ENCODE results near the gene COLEC11.

The COLEC11 gene

DNA sequence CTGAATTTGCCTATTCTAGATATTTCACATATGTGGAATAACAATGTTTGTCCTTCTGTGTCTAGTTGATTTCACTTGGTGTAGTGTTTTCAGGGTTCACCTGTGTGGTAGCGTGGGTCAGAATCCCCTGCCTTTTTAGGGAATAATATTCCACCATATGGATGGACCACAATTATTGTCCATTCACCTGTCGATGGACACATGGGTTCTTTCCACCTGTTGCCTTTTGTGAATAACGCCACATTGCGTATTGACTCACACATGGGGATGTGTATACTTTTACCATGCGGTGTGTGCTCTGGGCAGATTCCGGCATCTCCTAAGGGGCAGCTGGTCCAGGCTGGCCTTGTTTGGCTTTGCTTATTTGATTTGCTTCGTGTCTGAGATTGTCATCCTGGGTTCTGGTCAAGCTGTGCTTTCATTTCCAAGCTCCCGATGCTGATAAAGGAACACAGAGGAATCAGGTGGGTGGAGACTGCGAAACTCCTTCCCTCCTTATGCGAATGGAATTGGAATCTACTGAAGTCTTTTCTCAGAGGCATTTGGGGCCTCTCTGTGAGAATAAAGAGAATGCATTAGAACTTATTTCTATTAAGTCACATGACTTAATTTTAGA is 44.2 kb downstream of the COLEC11 start:
- no peaks in the 10 kb centered on the region for H3K9me3 ChIP-seq (ENCODE audit: insufficient read depth, low read length)
- H4K20me1 ChIP-seq (ENCODE audit: low read depth, low read length), result no peaks in the 10 kb centered on the region
- H3F3A ChIP-seq (ENCODE audit: insufficient read depth), result no peaks in the 10 kb centered on the region
- H3K4me3 ChIP-seq (ENCODE audit: insufficient read depth, low read length, poor library complexity, severe bottlenecking), result no peak overlapping the region
- no peaks in the 10 kb centered on the region for H3K79me2 ChIP-seq (ENCODE audit: insufficient read depth, low read length)
- no peak overlapping the region for H3K27ac ChIP-seq (ENCODE audit: low read depth, low read length)
- H2AFZ ChIP-seq (ENCODE audit: low read depth, low read length, severe bottlenecking), result no peak overlapping the region
- H3K36me3 ChIP-seq (ENCODE audit: low read length), result no peaks in the 10 kb centered on the region
- H3K9ac ChIP-seq (ENCODE audit: low read length), result no peak overlapping the region
- no peaks in the 10 kb centered on the region for H3K27me3 ChIP-seq (ENCODE audit: low read length)
- TF ChIP-seq EZH2phosphoT487 (conservative IDR thresholded peaks at IDR 0.05; ENCODE audit: low read length), result no peak
- no peaks in the 10 kb centered on the region for H3K9me2 ChIP-seq (replicated peaks; ENCODE audit: insufficient read depth, low read length)
- H3K4me2 ChIP-seq (ENCODE audit: low read depth, low read length, poor library complexity, severe bottlenecking), result no peak overlapping the region

DNA sequence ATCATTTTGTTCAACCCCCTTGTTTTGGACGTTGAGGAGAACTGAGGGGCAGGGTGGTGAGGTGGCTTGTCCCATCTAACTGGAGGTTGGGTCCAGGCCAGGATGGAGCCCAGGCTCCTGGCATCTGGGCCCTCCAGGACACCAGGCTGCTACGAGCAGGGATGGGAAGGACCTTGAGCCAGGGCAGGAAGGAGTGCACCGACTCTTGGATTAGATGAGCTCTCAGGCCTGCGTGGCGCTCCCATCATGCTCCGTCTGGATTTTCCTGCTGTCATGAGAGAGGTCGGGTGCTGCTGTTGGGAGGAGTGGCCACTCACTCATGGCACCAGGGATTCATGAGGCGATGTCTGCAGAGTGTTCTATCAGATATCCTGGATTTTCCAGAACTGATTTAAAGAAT is 44.7 kb downstream of the COLEC11 start:
- H3K9ac ChIP-seq (ENCODE audit: low read length), result no peak overlapping the region
- H2AFZ ChIP-seq (ENCODE audit: low read depth, low read length, severe bottlenecking), result no peak overlapping the region

DNA sequence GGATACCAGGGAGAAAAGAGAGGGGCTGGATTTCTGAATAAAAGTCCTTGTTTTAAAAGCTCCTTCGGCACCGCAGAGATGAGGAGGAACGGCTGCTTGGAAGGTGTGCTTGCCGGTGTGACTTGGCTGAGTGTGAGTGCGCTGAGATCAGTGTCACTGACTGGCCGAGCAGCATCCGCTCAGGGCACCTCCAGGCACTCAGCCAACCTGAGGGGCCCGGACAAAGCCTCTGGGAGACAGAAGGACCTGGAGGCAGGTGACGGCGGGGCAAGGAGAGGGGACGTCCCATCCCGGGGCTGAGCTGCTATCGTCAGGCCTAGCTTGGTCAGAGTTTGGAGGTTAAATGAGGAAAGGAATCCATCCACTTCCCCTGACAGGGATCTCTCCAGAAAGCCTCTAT is 46.3 kb downstream of the COLEC11 start:
- no peaks in the 10 kb centered on the region for H3K9me3 ChIP-seq (ENCODE audit: insufficient read depth, low read length)
- no peaks in the 10 kb centered on the region for H3K79me2 ChIP-seq (ENCODE audit: insufficient read depth, low read length)
- no peaks in the 10 kb centered on the region for H4K20me1 ChIP-seq (ENCODE audit: low read depth, low read length)
- TF ChIP-seq, protein P1, sequence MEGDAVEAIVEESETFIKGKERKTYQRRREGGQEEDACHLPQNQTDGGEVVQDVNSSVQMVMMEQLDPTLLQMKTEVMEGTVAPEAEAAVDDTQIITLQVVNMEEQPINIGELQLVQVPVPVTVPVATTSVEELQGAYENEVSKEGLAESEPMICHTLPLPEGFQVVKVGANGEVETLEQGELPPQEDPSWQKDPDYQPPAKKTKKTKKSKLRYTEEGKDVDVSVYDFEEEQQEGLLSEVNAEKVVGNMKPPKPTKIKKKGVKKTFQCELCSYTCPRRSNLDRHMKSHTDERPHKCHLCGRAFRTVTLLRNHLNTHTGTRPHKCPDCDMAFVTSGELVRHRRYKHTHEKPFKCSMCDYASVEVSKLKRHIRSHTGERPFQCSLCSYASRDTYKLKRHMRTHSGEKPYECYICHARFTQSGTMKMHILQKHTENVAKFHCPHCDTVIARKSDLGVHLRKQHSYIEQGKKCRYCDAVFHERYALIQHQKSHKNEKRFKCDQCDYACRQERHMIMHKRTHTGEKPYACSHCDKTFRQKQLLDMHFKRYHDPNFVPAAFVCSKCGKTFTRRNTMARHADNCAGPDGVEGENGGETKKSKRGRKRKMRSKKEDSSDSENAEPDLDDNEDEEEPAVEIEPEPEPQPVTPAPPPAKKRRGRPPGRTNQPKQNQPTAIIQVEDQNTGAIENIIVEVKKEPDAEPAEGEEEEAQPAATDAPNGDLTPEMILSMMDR (IDR thresholded peaks at IDR 0.05; ENCODE audit: insufficient read depth, low read length, poor library complexity, severe bottlenecking), result no peak
- no peak for TF ChIP-seq EZH2phosphoT487 (conservative IDR thresholded peaks at IDR 0.05; ENCODE audit: low read length)
- no peaks in the 10 kb centered on the region for H3K27me3 ChIP-seq (ENCODE audit: low read length)
- no peaks in the 10 kb centered on the region for H3F3A ChIP-seq (ENCODE audit: insufficient read depth)
- H3K9ac ChIP-seq (ENCODE audit: low read length), result no peak overlapping the region
- no peaks in the 10 kb centered on the region for H3K36me3 ChIP-seq (ENCODE audit: low read length)
- H3K4me3 ChIP-seq (ENCODE audit: insufficient read depth, low read length, poor library complexity, severe bottlenecking), result no peak overlapping the region
- no peak overlapping the region for H3K27ac ChIP-seq (ENCODE audit: low read depth, low read length)
- no peak overlapping the region for H2AFZ ChIP-seq (ENCODE audit: low read depth, low read length, severe bottlenecking)
- no peak overlapping the region for H3K4me2 ChIP-seq (ENCODE audit: low read depth, low read length, poor library complexity, severe bottlenecking)
- H3K9me2 ChIP-seq (replicated peaks; ENCODE audit: insufficient read depth, low read length), result no peaks in the 10 kb centered on the region

More for the DNA sequence above, 44.7 kb downstream of the COLEC11 start:
- no peaks in the 10 kb centered on the region for H4K20me1 ChIP-seq (ENCODE audit: low read depth, low read length)
- TF ChIP-seq, protein P1 (IDR thresholded peaks at IDR 0.05; ENCODE audit: insufficient read depth, low read length, poor library complexity, severe bottlenecking), result no peak
- no peak for TF ChIP-seq EZH2phosphoT487 (conservative IDR thresholded peaks at IDR 0.05; ENCODE audit: low read length)
- no peak overlapping the region for H3K4me3 ChIP-seq (ENCODE audit: insufficient read depth, low read length, poor library complexity, severe bottlenecking)
- no peaks in the 10 kb centered on the region for H3K9me3 ChIP-seq (ENCODE audit: insufficient read depth, low read length)
- H3K4me2 ChIP-seq (ENCODE audit: low read depth, low read length, poor library complexity, severe bottlenecking), result no peak overlapping the region
- no peaks in the 10 kb centered on the region for H3K9me2 ChIP-seq (replicated peaks; ENCODE audit: insufficient read depth, low read length)
- H3K36me3 ChIP-seq (ENCODE audit: low read length), result no peaks in the 10 kb centered on the region
- H3F3A ChIP-seq (ENCODE audit: insufficient read depth), result no peaks in the 10 kb centered on the region
- H3K79me2 ChIP-seq (ENCODE audit: insufficient read depth, low read length), result no peaks in the 10 kb centered on the region
- no peak overlapping the region for H3K27ac ChIP-seq (ENCODE audit: low read depth, low read length)
- no peaks in the 10 kb centered on the region for H3K27me3 ChIP-seq (ENCODE audit: low read length)

DNA sequence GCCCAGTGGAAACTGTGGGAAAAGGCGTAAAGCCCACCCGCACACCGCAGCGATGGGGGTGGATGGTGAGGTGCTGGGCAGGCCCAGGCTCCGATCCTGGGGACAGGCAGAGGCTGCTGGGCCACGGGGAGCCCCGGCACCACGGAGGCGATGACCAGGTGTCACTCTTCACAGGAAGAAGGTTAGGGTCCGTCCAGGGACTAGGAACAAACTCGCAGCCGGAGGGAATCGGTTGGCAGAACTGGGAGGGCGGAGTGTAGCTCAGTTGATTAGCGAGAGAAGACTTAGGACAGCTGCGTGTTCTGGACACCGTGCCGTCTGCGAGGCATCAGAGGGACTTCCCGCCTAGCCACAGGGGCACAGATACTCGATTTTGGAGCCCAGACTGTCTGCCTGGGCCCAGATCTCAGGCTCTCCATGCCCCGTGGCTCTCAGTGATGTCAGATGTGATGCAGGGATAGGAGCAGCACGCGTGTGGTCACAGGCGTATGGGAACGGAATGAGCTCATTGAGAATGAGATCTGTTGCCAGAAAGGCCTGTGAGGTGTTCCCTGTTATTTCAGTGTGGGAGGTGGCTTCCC is 47.0 kb downstream of the COLEC11 start:
- Histone ChIP-seq H2AFZ (ENCODE audit: low read depth, low read length, severe bottlenecking) (no peak overlapping the region), H3K9ac (ENCODE audit: low read length) (no peak overlapping the region)

More for the DNA sequence above, 47.0 kb downstream of the COLEC11 start:
- H3F3A ChIP-seq (ENCODE audit: insufficient read depth), result no peaks in the 10 kb centered on the region
- H3K4me3 ChIP-seq (ENCODE audit: insufficient read depth, low read length, poor library complexity, severe bottlenecking), result no peak overlapping the region
- TF ChIP-seq, protein P1 (IDR thresholded peaks at IDR 0.05; ENCODE audit: insufficient read depth, low read length, poor library complexity, severe bottlenecking), result no peak
- TF ChIP-seq EZH2phosphoT487 (conservative IDR thresholded peaks at IDR 0.05; ENCODE audit: low read length), result no peak
- no peaks in the 10 kb centered on the region for H3K27me3 ChIP-seq (ENCODE audit: low read length)
- H3K79me2 ChIP-seq (ENCODE audit: insufficient read depth, low read length), result no peaks in the 10 kb centered on the region
- no peaks in the 10 kb centered on the region for H3K9me3 ChIP-seq (ENCODE audit: insufficient read depth, low read length)
- no peaks in the 10 kb centered on the region for H3K9me2 ChIP-seq (replicated peaks; ENCODE audit: insufficient read depth, low read length)
- H3K4me2 ChIP-seq (ENCODE audit: low read depth, low read length, poor library complexity, severe bottlenecking), result no peak overlapping the region
- H3K27ac ChIP-seq (ENCODE audit: low read depth, low read length), result no peak overlapping the region
- H4K20me1 ChIP-seq (ENCODE audit: low read depth, low read length), result no peaks in the 10 kb centered on the region
- H3K36me3 ChIP-seq (ENCODE audit: low read length), result no peaks in the 10 kb centered on the region

All from SU-DHL-6 (cell line).